H9 (cell line): ENCODE measurements around the gene METTL9. TPM values are rescaled to one million over a fixed set of nuclear protein-coding genes. Genes with fewer than 3 reads are reported as not detected.

Experiments used
- DNase-seq: peaks from one replicate; pipeline ENCODE4 v3.0.0-alpha.2; 2017
- H2AFZ ChIP-seq: one replicate; pipeline ENCODE4 v1.6.1; 2013; ENCODE audit warnings: mild to moderate bottlenecking, low read length, control low read depth, moderate library complexity
- H2AK5ac ChIP-seq: 2 replicates; pipeline ENCODE4 v1.6.1; 2013; ENCODE audit warnings: low read length, control low read depth, mixed read lengths; ENCODE audit not compliant: insufficient read length
- H2BK120ac ChIP-seq: one replicate; pipeline ENCODE4 v1.6.1; 2013; ENCODE audit warnings: low read depth, mild to moderate bottlenecking, low read length, control low read depth, inconsistent platforms; ENCODE audit not compliant: poor library complexity, severe bottlenecking
- H2BK12ac ChIP-seq: 2 replicates; pipeline ENCODE4 v1.6.1; 2013; ENCODE audit warnings: low read length, control low read depth, mixed read lengths, low read depth; ENCODE audit not compliant: insufficient read length
- H2BK15ac ChIP-seq: 2 replicates; pipeline ENCODE4 v1.6.1; 2013; ENCODE audit warnings: low read depth, low read length, control low read depth
- H2BK20ac ChIP-seq: one replicate; pipeline ENCODE4 v1.6.1; 2013; ENCODE audit warnings: low read depth, mild to moderate bottlenecking, low read length, control low read depth, inconsistent platforms; ENCODE audit not compliant: poor library complexity, severe bottlenecking
- H2BK5ac ChIP-seq: 2 replicates; pipeline ENCODE4 v1.6.1; 2013; ENCODE audit warnings: low read length, control low read depth, mixed read lengths; ENCODE audit not compliant: insufficient read length
- H3K14ac ChIP-seq: 2 replicates; pipeline ENCODE4 v1.6.1; 2013; ENCODE audit warnings: low read length, control low read depth; ENCODE audit not compliant: insufficient read depth
- H3K18ac ChIP-seq: 2 replicates; pipeline ENCODE4 v1.6.1; 2013; ENCODE audit warnings: low read depth, mild to moderate bottlenecking, mixed read lengths, low read length, control low read depth; ENCODE audit not compliant: insufficient read length
- H3K23ac ChIP-seq: 2 replicates; pipeline ENCODE4 v1.6.1; 2013; ENCODE audit warnings: low read length, control low read depth, mixed read lengths, low read depth; ENCODE audit not compliant: insufficient read length
- H3K23me2 ChIP-seq: 2 replicates; pipeline ENCODE4 v1.6.1; 2013; ENCODE audit warnings: low read depth, mild to moderate bottlenecking, mixed read lengths, low read length, control low read depth; ENCODE audit not compliant: insufficient read length, poor library complexity, severe bottlenecking
- H3K27ac ChIP-seq: 2 replicates; pipeline ENCODE4 v1.5.1; 2013; ENCODE audit warnings: low read length, control low read depth, mixed read lengths, low read depth; ENCODE audit not compliant: insufficient read length
- H3K27me3 ChIP-seq: 2 replicates; pipeline ENCODE4 v1.6.1; 2013; ENCODE audit warnings: low read length, control low read depth, inconsistent platforms; ENCODE audit not compliant: insufficient read depth
- H3K4ac ChIP-seq: 2 replicates; pipeline ENCODE4 v1.6.1; 2013; ENCODE audit warnings: low read depth, mild to moderate bottlenecking, control low read depth, inconsistent platforms, low read length, moderate library complexity
- H3K4me1 ChIP-seq: 2 replicates; pipeline ENCODE4 v1.6.1; 2013; ENCODE audit warnings: low read length, control low read depth, inconsistent platforms; ENCODE audit not compliant: insufficient read depth
- H3K4me2 ChIP-seq: 2 replicates; pipeline ENCODE4 v1.6.1; 2013; ENCODE audit warnings: low read length, control low read depth, mixed read lengths; ENCODE audit not compliant: insufficient read length, insufficient read depth
- H3K56ac ChIP-seq: 2 replicates; pipeline ENCODE4 v1.6.1; 2013; ENCODE audit warnings: low read depth, mild to moderate bottlenecking, mixed read lengths, low read length, control low read depth; ENCODE audit not compliant: insufficient read length
- H3K79me1 ChIP-seq: 2 replicates; pipeline ENCODE4 v1.6.1; 2013; ENCODE audit warnings: low read depth, mild to moderate bottlenecking, moderate library complexity, low read length, control low read depth, inconsistent platforms; ENCODE audit not compliant: insufficient read depth, poor library complexity, severe bottlenecking
- H3K79me2 ChIP-seq: 2 replicates; pipeline ENCODE4 v1.6.1; 2013; ENCODE audit warnings: low read length, control low read depth, inconsistent platforms; ENCODE audit not compliant: insufficient read depth
- H3K9ac ChIP-seq: 2 replicates; pipeline ENCODE4 v1.6.1; 2013; ENCODE audit warnings: low read length, control low read depth, mixed read lengths; ENCODE audit not compliant: insufficient read length; ENCODE audit errors: extremely low read depth
- H3K9me3 ChIP-seq: one replicate; pipeline ENCODE4 v1.6.1; 2013; ENCODE audit warnings: low read depth, low read length, inconsistent platforms; ENCODE audit not compliant: control insufficient read depth
- H3T11ph ChIP-seq: one replicate; pipeline ENCODE4 v1.6.1; 2013; ENCODE audit warnings: mild to moderate bottlenecking, low read length, control low read depth, inconsistent platforms
- H4K20me1 ChIP-seq: one replicate; pipeline ENCODE4 v1.6.1; 2013; ENCODE audit not compliant: control insufficient read depth, insufficient read length, insufficient read depth
- H4K5ac ChIP-seq: 2 replicates; pipeline ENCODE4 v1.6.1; 2013; ENCODE audit warnings: low read depth, mild to moderate bottlenecking, mixed read lengths, low read length, control low read depth; ENCODE audit not compliant: insufficient read length
- H4K8ac ChIP-seq: replicated peaks from 2 replicates; pipeline ENCODE4 v1.6.1; 2013; ENCODE audit warnings: low read length, control low read depth, mixed read lengths, low read depth; ENCODE audit not compliant: insufficient read length
- H4K91ac ChIP-seq: 2 replicates; pipeline ENCODE4 v1.6.1; 2013; ENCODE audit warnings: low read depth, mild to moderate bottlenecking, moderate library complexity, mixed read lengths, low read length, control low read depth; ENCODE audit not compliant: insufficient read length
- H3K27ac Mint-ChIP-seq, 3 experiments: 2 replicates in 2 of 3; 3 replicates in 1 of 3; pipeline ENCODE4 v1.8.0; 2020 to 2021; ENCODE audit warnings: mixed read lengths in 3 of 3, mild to moderate bottlenecking in 1 of 3, moderate library complexity in 1 of 3
- H3K27me3 Mint-ChIP-seq: 2 replicates; pipeline ENCODE4 v1.8.0; 2021; ENCODE audit warnings: low read depth, mild to moderate bottlenecking, moderate library complexity, mixed read lengths
- H3K36me3 Mint-ChIP-seq, 3 experiments: 2 replicates in 2 of 3; 3 replicates in 1 of 3; pipeline ENCODE4 v1.8.0; 2020 to 2021; ENCODE audit warnings: low read depth in 3 of 3, mixed read lengths in 3 of 3; ENCODE audit not compliant: insufficient read depth in 1 of 3
- H3K4me1 Mint-ChIP-seq, 2 experiments: 2 replicates each; pipeline ENCODE4 v1.8.0; 2020; ENCODE audit warnings: mixed read lengths in 2 of 2
- H3K4me3 Mint-ChIP-seq, 2 experiments: 2 replicates in 1 of 2; 3 replicates in 1 of 2; pipeline ENCODE4 v1.8.0; 2020 to 2021; ENCODE audit warnings: mild to moderate bottlenecking in 2 of 2, mixed read lengths in 2 of 2, moderate library complexity in 1 of 2
- H3K9me3 Mint-ChIP-seq, 2 experiments: 2 replicates in 1 of 2; 3 replicates in 1 of 2; pipeline ENCODE4 v1.8.0; 2020; ENCODE audit warnings: mild to moderate bottlenecking in 2 of 2, mixed read lengths in 2 of 2, moderate library complexity in 1 of 2
- CTCF ChIP-seq: fragments of 200-600 bp; sonication (generic); conservative IDR thresholded peaks from 3 replicates; pipeline ENCODE4 v1.8.0; 2021; ENCODE audit warnings: antibody characterized with exemption, mild to moderate bottlenecking
- WGBS: extraction: QIAGEN DNeasy Blood & Tissue Kit; methylation state at CpG from one replicate; pipeline ENCODE4 v1.1.7; 2013; ENCODE audit warnings: missing lambda C conversion rate, low lambda C conversion rate, mixed read lengths; ENCODE audit not compliant: insufficient read length; ENCODE audit errors: extremely low coverage; 5-methylcytosine and 5-hydroxymethylcytosine counted together
- total RNA-seq: library from RNA; stranded (reverse); gene quantifications from 2 replicates; pipeline ENCODE4 v1.2.1, GENCODE V29; 2021

The METTL9 gene
- total RNA-seq, 1 experiment from 2014 or later, result 108 TPM

GRCh38 chr16:21598206-21598605, 1.2 kb upstream of the METTL9 start:
- Histone ChIP-seq H2BK120ac (no peak overlapping the region), H4K8ac (no peak overlapping the region), H4K20me1 (no peaks in the 10 kb centered on the region), H2BK5ac (no peak overlapping the region), H2BK12ac (no peak overlapping the region), H3K4ac (no peak overlapping the region), H3K4me1 (no peaks in the 10 kb centered on the region), H3K14ac (no peak overlapping the region), H4K5ac (no peak overlapping the region), H2AK5ac (no peak overlapping the region), H3K9ac (no peak overlapping the region), H2AFZ (no peak overlapping the region), H3K79me2 (peaks cover 14% of the 10 kb centered on the region; the same call in 1 of the 2 replicates), H3T11ph (no peak overlapping the region), H2BK20ac (no peak overlapping the region), H3K79me1 (no peaks in the 10 kb centered on the region), H3K9me3 (no peaks in the 10 kb centered on the region), H3K4me2 (peak overlapping the region; percentile 92), H4K91ac (no peak overlapping the region), H3K56ac (no peak overlapping the region), H2BK15ac (no peak overlapping the region), H3K27ac (no peak overlapping the region), H3K18ac (no peak overlapping the region), H3K23me2 (peaks cover 13% of the 10 kb centered on the region), H3K27me3 (no peaks in the 10 kb centered on the region), H3K23ac (no peak overlapping the region)
- H3K4me1 Mint-ChIP-seq, result peaks cover 14 to 23% of the 10 kb centered on the region in 2 experiments
- no CpG with 5 or more reads among the region's 12 CpGs for WGBS
- no peak for TF ChIP-seq CTCF
- H3K36me3 Mint-ChIP-seq, result no peaks in the 10 kb centered on the region
- no peak overlapping the region; a peak in 1 of 7 replicates for H3K27ac Mint-ChIP-seq
- H3K27me3 Mint-ChIP-seq, result no peaks in the 10 kb centered on the region; the same call in 1 of the 2 replicates
- no peak for DNase-seq
- peak overlapping the region; percentile 90 to 93 for H3K4me3 Mint-ChIP-seq
- H3K9me3 Mint-ChIP-seq, result no peaks in the 10 kb centered on the region
